ENCODE results near the gene PRKX.
"Not testable (repeated sequence)": the region's sequence is repeated elsewhere in the genome, so short reads cannot be mapped to it uniquely, and the experiment has no call there.

PRKX gene

GRCh38 chrX:3707673-3708274, 5.7 kb downstream of the PRKX start:
- not testable (repeated sequence) for DNase-seq

GRCh38 chrX:3706481-3706880, 7.0 kb downstream of the PRKX start:
- no peak for DNase-seq

DNA sequence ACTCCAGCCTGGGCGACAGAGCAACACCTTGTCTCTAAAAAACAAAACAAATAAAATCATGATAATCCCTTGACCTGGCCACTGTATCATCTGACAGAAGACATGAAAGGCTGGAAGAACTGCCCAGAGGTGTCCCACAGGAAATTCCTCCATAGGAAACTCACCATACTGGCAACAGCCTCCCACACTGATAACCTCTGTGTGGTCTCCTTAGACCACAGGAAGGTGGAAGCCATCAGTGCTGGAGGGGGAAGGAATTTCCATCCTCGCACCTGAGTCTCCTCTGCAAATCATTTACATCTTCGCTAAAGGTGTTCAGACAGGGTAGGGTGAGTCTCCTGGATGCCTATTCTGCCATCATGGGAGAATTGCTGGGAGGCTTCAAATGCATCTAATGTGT, 10.2 kb downstream of the PRKX start:
- not testable (repeated sequence) for DNase-seq

- not testable (repeated sequence) for DNase-seq
Measured at GRCh38 chrX:3702095-3702494, 11.4 kb downstream of the PRKX start.

- not testable (repeated sequence) for DNase-seq
Measured at GRCh38 chrX:3701445-3701928, 12.0 kb downstream of the PRKX start.

GRCh38 chrX:3699821-3700381, 13.5 kb downstream of the PRKX start:
- DNase-seq: no peak

- no peak for DNase-seq
Measured at GRCh38 chrX:3697701-3698279, 15.7 kb downstream of the PRKX start.

DNA sequence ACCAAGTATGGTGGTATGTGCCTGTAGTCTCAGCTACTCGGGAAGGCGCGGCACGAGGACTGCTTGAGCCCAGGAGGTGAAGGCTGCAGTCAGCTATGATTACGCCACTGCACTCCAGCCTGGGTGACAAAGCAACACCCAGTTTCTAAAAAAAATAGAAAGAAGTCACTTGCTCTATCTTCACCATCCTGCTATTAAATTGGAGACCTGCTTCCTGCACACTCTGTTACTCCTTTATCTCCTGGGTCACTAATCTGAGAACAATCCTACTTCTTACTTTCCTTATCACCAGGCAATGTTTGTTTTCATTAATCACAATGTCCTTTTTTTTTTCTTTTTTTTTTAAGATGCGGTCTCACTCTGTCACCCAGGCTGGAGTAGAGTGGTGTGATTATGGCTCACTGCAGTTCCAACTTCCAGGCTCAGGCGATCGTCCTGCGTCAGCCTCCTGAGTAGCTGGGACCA, 16.2 kb downstream of the PRKX start:
- no peak for DNase-seq

- DNase-seq: no peak
Measured at GRCh38 chrX:3695536-3695935, 17.9 kb downstream of the PRKX start.

- DNase-seq: no peak
Measured at GRCh38 chrX:3690140-3690539, 23.3 kb downstream of the PRKX start.

DNA sequence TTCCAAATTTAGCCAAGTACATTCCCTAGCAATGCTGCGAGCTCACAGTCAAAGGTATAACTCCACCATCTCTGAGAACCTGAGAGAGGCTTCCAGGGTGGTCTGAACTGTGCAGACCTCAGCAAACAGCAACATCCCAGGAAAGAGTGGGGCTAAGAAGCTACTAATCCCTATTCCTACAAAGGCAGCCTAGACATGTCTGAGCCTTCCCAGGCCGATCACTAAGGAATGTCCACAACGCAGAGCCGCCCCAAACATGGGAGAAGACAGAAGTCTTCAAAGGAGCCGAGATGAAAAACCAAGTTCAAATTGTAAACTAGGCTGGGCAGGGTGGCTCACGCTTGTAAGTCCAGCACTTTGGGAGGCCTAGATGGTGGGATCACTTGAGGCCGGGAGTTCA, 30.2 kb downstream of the PRKX start:
- not testable (repeated sequence) for DNase-seq

DNA sequence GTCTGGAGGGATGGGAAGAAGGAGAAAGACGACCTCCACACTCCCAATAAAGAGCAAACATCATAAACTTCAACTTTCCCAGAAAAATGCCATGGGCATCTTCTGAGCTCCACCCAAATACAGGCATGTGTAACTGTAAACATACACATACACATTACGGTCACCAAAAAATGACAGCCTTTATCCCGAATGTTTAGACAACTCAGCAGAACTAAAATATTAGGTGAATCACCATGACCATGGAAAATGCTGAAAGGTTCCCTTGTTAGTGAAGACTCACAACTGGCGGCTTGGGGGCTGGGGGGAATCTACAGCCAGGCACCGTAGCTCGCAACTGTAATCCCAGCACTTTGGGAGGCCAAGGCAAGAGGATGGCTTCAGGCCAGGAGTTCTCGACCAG, 33.0 kb downstream of the PRKX start:
- no peak for DNase-seq

- DNase-seq: no peak
Measured at GRCh38 chrX:3679669-3680068, 33.8 kb downstream of the PRKX start.

- DNase-seq: no peak
Measured at GRCh38 chrX:3678328-3678727, 35.1 kb downstream of the PRKX start.

DNA sequence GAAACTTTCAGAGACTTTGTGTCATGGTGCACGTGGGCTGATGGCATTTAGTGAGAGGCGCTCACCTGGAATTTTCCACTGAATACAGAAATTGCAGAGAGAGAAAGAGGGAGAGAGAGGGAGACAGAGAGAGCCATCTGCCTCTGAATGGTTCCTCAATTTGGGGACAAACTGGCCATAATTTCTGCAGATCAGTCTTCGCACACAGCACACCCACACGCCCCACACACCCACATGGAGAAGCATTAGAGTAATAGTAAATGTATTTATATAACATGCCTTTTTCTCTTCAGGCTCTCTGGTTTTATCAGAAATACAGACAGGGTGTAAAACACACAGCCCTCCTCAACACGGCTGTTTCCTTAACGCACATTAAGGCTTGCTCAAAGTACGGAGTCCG, 38.6 kb downstream of the PRKX start:
- no peak for DNase-seq

- DNase-seq: no peak
Measured at GRCh38 chrX:3669841-3670475, 43.5 kb downstream of the PRKX start.

- no peak for DNase-seq
Measured at GRCh38 chrX:3666975-3667374, 46.5 kb downstream of the PRKX start.

DNA sequence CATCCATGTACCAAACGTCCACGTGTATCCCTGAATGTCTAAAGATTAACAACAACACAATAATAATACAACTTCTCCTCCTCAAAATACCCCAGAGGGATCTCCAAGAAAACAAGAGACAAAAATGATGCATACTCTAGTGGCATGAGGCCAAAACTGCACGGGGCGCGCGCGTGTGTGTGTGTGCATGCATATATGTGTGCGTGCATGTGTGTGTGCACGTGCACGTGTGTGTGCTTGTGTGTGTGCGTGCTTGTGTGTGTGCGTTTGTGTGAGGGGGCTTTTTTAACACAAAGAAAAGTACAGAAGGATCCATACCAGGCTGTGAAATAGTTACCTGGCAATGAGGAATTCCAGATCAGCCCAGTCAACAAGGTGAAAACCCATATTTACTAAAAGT, 48.5 kb downstream of the PRKX start:
- DNase-seq: no peak

- DNase-seq: not testable (repeated sequence)
Measured at GRCh38 chrX:3663576-3664250, 49.7 kb downstream of the PRKX start.

- DNase-seq: no peak
Measured at GRCh38 chrX:3659761-3660160, 53.7 kb downstream of the PRKX start.

GRCh38 chrX:3655181-3655580, 58.3 kb downstream of the PRKX start:
- DNase-seq: no peak

DNA sequence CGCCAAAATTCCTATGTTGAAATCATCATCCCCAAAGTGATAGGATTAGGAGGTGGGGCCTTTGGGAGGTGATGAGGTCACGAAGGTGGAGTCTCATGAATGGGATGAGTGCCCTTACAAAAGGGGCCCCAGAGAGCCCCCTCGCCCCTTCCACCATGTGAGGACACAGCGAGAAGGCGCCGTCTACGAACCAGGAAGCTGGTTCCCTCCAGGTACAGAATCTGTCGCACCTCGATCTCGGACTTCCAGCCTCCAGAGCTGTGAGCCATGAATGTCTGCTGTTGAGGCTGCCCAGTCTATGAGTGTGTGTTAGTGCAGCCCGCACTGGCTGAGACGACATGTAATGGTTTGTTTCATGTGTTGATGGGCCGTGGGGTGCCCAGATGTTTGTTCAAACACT, 60.3 kb downstream of the PRKX start:
- no peak for DNase-seq

DNA sequence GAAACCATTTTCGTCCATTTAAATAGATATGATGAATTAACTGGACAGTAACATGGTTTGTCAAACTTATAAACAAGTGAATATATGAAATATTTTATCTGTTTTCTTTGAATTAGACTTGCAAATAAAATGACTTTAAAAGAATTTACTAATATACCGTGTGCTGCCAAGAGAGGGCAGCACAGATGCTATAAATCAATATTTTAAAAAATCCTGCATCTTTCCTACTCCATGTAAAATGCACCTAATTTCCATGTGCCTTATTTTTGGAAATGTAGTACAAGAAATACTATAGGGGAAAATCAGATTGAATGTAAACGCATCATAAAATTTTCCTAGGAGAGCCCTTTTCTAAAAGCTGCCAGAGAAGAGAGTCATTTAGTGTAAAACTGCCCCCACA, 62.2 kb downstream of the PRKX start:
- no peak for DNase-seq
